Vagina (tissue), 2 donors: Measurements from ENCODE around the gene SKIDA1. TPM values are rescaled to one million over a fixed set of nuclear protein-coding genes. Genes with fewer than 3 reads are reported as not detected.

Experiments used
- DNase-seq, 2 donors: peaks; one replicate each; pipeline ENCODE4 v3.0.0-alpha.2; 2017; ENCODE audit errors: extremely low spot score in 2 of 2
- H3K27ac ChIP-seq: fragments of 200-600 bp; sonication (generic); one replicate; pipeline ENCODE4 v1.5.1; 2019
- H3K27me3 ChIP-seq: fragments of 200-600 bp; sonication (generic); one replicate; pipeline ENCODE4 v1.5.1; 2019
- H3K36me3 ChIP-seq, 2 donors: fragments of 200-600 bp; sonication (generic); one replicate each; pipeline ENCODE4 v1.5.1; 2017 to 2019
- H3K4me1 ChIP-seq: fragments of 200-600 bp; sonication (generic); one replicate; pipeline ENCODE4 v1.5.1; 2019
- H3K4me3 ChIP-seq, 2 donors: fragments of 200-600 bp; sonication (generic); 1 replicate in 1 of 2; 2 replicates in 1 of 2; pipeline ENCODE4 v1.5.1; 2016 to 2019
- H3K9me3 ChIP-seq: fragments of 200-600 bp; sonication (generic); one replicate; pipeline ENCODE4 v1.5.1; 2019
- CTCF ChIP-seq, 3 experiments: fragments of 450-650 bp in 2 of 3; fragments of 200-600 bp in 1 of 3; sonication (generic) in 1 of 3; IDR thresholded peaks; one replicate each; pipeline ENCODE4 v1.5.1; 2017 to 2019; ENCODE audit warnings: antibody characterized with exemption in 3 of 3, mild to moderate bottlenecking in 2 of 3, moderate library complexity in 2 of 3
- POLR2A ChIP-seq, 2 donors: fragments of 450-650 bp; IDR thresholded peaks; one replicate each; pipeline ENCODE4 v1.6.1; 2017; ENCODE audit warnings: antibody characterized with exemption in 2 of 2, mild to moderate bottlenecking in 2 of 2, moderate library complexity in 2 of 2
- POLR2AphosphoS5 ChIP-seq, 2 donors: sonication (generic); formaldehyde crosslinking; IDR thresholded peaks; one replicate each; pipeline ENCODE4 v1.9.0; 2017; ENCODE audit warnings: antibody characterized with exemption in 2 of 2, mild to moderate bottlenecking in 2 of 2, low read depth in 1 of 2; ENCODE audit not compliant: insufficient read depth in 1 of 2
- intact Hi-C: fragments of 100-400 bp; cut with DNase I; formaldehyde crosslinking; loops from one replicate; pipeline ENCODE4 v1.15.1; 2023
- total RNA-seq: library from RNA; depleted of rRNA; stranded (reverse); fragments of >200 nt; gene quantifications from one replicate; pipeline ENCODE4 v1.2.3, GENCODE V29; 2016

SKIDA1 gene
- total RNA-seq, 1 donor from 2014 or later = 2.7 TPM

- H3K4me1 ChIP-seq = peaks cover 7% of the 10 kb centered on the region
- H3K36me3 ChIP-seq = no peaks in the 10 kb centered on the region
- H3K27me3 ChIP-seq = no peaks in the 10 kb centered on the region
- H3K27ac ChIP-seq = peak overlapping the region; percentile 92
- no peaks in the 10 kb centered on the region for H3K9me3 ChIP-seq
- TF ChIP-seq POLR2AphosphoS5 (IDR thresholded peaks at IDR 0.05; ENCODE audit: insufficient read depth in 1 of 2, low read depth in 1 of 2) (no peak), CTCF (IDR thresholded peaks at IDR 0.05) (no peak)
- intact Hi-C loops = no loop called here
- DNase-seq = no peak
- H3K4me3 ChIP-seq = no peak overlapping the region
Measured at GRCh38 chr10:21511946-21512572, 13.4 kb downstream of the SKIDA1 start.

- Histone ChIP-seq H3K4me3 (no peak overlapping the region), H3K4me1 (peaks cover 4% of the 10 kb centered on the region), H3K27me3 (no peaks in the 10 kb centered on the region), H3K36me3 (no peaks in the 10 kb centered on the region), H3K9me3 (no peaks in the 10 kb centered on the region), H3K27ac (peak overlapping the region; percentile 92)
- intact Hi-C loops = no loop called here
- no peak for DNase-seq
- TF ChIP-seq CTCF (IDR thresholded peaks at IDR 0.05) (no peak), POLR2A (IDR thresholded peaks at IDR 0.05) (no peak), POLR2AphosphoS5 (IDR thresholded peaks at IDR 0.05; ENCODE audit: insufficient read depth in 1 of 2, low read depth in 1 of 2) (no peak)
Measured at GRCh38 chr10:21511095-21511570, 14.3 kb downstream of the SKIDA1 start.

GRCh38 chr10:21510241-21511094 lies 15.0 kb downstream of the SKIDA1 start:
- no peaks in the 10 kb centered on the region for H3K4me1 ChIP-seq
- no peak for DNase-seq
- TF ChIP-seq CTCF (IDR thresholded peaks at IDR 0.05) (no peak), POLR2AphosphoS5 (IDR thresholded peaks at IDR 0.05; ENCODE audit: insufficient read depth in 1 of 2, low read depth in 1 of 2) (no peak), POLR2A (IDR thresholded peaks at IDR 0.05) (no peak)
- peak overlapping the region; percentile 92 for H3K27ac ChIP-seq
- H3K36me3 ChIP-seq = no peaks in the 10 kb centered on the region
- intact Hi-C loops = no loop called here
- H3K4me3 ChIP-seq = peak overlapping the region; percentile 47 to 54
- H3K9me3 ChIP-seq = no peaks in the 10 kb centered on the region
- H3K27me3 ChIP-seq = no peaks in the 10 kb centered on the region

- Histone ChIP-seq H3K9me3 (no peaks in the 10 kb centered on the region), H3K4me1 (no peaks in the 10 kb centered on the region), H3K27ac (peak overlapping the region; percentile 92), H3K27me3 (no peaks in the 10 kb centered on the region), H3K36me3 (no peaks in the 10 kb centered on the region), H3K4me3 (peak overlapping the region; percentile 47 to 54)
- no peak for DNase-seq
- peak in 1 of 2 donors; percentile 25 for TF ChIP-seq POLR2AphosphoS5 (IDR thresholded peaks at IDR 0.05; ENCODE audit: insufficient read depth in 1 of 2, low read depth in 1 of 2)
- TF ChIP-seq CTCF (IDR thresholded peaks at IDR 0.05) = no peak
- no peak for TF ChIP-seq POLR2A (IDR thresholded peaks at IDR 0.05)
- intact Hi-C loops = no loop called here
Measured at GRCh38 chr10:21509341-21510240, 15.9 kb downstream of the SKIDA1 start.
